Dedifferentiated amniotic fluid mesenchymal stem cell (primary cell): ENCODE data around the gene ZNF488.

ENCODE experiments used
- DNase-seq: peaks from one replicate; pipeline ENCODE4 v3.0.0-alpha.2; 2016; ENCODE audit errors: extremely low spot score

Gene ZNF488

DNA sequence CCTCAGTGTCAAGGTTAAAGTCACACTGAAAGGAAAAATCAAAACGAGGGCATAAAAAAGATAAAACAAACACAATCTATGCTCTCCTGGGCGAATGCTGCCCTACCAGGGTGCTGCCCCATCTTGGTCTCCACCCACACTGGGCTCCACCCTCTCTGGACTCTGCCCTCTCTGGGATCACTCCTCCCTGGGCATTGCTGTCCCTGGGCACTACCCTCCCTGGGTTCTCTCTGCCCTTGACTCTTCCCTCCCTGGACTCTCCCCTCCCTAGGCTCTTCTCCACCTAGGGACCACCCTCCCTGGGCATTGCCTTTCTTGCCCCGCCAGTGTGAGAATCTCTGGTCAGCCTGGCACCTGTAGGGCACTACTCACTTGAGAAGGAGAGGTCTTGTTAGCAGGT lies 53.3 kb downstream of the ZNF488 start:
- no peak for DNase-seq

DNA sequence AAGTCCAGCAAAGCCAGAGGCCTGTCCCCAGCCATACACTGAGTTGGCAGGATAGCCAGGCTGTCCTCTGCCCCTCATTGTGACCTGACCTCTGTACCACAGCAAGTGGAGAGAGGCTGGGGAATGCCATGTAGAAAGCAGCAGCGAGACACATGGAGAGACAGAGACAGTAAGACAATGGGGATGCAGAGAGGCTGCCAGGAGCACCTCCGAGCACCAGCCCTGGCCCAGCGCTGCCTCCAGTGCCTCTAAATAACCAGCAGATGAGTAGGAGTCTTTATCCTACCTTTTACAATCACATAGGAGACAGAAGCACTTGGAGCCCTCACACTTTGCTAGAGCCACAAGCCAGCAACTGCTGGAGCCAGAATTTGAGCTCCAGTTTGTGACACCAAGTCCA lies 53.7 kb downstream of the ZNF488 start:
- DNase-seq = no peak

DNA sequence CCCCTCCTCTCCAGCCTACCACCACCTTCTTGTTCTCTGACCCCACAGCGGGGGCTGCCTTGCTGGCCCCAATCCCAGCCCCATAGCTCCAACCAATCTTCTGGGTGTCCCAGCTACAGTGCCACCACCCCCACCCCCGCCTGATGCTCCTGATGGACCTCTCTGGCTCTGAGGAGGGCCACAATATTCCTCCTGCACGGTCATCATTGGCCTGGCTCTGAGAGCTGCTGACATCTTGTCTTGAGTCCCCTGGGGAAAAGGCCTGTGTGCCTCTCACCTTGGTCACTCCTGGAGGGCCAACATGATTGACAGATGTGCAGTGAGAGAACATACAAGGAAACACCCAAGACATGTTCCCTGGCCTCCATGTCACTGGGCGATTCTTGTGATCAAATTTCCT lies 54.2 kb downstream of the ZNF488 start:
- no peak for DNase-seq

DNA sequence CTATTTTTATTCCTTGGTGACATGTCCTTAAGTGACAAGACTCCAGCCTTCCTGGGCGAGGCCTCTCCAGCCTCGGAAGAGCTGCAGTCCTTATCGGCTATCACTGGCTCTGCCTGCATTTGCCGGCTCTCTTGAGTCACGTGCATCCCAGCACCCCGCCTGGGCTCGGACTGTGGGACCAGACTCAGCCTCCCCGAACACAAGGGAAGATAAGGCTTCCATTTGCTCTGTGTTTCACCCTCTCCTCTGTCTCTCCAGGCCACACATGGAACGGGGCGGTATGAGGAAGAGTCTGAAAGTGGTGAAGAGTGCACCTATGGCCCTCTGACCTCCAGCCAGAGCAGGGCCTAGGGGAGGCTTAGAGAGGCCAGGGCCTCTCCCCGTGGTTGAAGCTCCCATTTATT lies 57.2 kb downstream of the ZNF488 start:
- no peak for DNase-seq

GRCh38 chr10:47326306-47326926 lies 57.7 kb downstream of the ZNF488 start:
- DNase-seq = no peak

DNA sequence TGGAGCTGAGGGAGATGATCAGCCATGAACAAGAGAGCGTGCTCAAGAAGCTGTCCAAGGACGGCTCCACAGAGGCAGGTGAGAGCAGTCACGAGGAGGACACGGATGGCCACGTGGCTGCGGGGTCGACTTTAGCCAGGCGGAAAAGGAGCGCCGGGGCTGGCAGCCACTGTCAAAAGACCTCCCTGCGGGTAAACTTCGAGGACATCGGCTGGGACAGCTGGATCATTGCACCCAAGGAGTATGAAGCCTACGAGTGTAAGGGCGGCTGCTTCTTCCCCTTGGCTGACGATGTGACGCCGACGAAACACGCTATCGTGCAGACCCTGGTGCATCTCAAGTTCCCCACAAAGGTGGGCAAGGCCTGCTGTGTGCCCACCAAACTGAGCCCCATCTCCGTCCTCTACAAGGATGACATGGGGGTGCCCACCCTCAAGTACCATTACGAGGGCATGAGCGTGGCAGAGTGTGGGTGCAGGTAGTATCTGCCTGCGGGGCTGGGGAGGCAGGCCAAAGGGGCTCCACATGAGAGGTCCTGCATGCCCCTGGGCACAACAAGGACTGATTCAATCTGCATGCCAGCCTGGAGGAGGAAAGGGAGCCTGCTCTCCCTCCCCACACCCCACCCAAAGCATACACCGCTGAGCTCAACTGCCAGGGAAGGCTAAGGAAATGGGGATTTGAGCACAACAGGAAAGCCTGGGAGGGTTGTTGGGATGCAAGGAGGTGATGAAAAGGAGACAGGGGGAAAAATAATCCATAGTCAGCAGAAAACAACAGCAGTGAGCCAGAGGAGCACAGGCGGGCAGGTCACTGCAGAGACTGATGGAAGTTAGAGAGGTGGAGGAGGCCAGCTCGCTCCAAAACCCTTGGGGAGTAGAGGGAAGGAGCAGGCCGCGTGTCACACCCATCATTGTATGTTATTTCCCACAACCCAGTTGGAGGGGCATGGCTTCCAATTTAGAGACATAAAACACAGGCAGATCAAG lies 58.5 kb downstream of the ZNF488 start:
- DNase-seq = no peak

DNA sequence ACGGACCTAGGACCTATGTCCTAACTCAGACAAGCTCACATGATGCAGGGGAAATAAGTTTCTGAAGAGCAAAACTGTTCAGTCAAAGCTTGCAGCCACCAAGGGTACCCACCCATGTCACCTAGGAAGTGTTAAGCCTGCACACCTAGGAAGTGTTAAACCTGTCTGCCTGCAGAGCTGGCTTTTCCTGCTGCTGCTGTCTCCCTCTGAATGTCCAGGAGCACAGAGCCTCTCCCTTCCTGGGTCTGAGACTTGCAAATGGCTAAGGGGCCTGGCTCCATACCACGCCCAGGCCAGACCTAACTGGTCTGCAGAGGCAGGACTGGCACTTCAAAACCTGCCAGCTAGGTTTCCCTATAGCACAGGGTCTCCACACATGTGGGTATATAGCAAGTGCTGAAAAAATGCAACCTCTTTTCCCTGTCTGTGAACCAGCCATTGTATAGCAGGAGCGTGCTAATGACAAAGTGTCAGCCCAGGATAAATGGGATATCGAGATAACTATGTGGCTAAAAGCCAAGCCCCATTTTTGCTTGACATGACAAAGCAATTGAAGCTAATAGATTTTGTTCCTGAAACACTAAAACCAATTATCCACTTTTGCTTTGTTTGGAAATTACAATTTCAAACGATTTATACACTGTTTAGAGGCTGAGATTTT lies 60.3 kb downstream of the ZNF488 start:
- DNase-seq = no peak

GRCh38 chr10:47323087-47323486 lies 61.0 kb downstream of the ZNF488 start:
- no peak for DNase-seq

- no peak for DNase-seq
Observed at GRCh38 chr10:47322300-47323061, 61.6 kb downstream of the ZNF488 start, which contains the start of gene GDF2. GDF2 (plus strand) TSS chr10:47322454; CDS start chr10:47322669, 215 bp downstream.

DNA sequence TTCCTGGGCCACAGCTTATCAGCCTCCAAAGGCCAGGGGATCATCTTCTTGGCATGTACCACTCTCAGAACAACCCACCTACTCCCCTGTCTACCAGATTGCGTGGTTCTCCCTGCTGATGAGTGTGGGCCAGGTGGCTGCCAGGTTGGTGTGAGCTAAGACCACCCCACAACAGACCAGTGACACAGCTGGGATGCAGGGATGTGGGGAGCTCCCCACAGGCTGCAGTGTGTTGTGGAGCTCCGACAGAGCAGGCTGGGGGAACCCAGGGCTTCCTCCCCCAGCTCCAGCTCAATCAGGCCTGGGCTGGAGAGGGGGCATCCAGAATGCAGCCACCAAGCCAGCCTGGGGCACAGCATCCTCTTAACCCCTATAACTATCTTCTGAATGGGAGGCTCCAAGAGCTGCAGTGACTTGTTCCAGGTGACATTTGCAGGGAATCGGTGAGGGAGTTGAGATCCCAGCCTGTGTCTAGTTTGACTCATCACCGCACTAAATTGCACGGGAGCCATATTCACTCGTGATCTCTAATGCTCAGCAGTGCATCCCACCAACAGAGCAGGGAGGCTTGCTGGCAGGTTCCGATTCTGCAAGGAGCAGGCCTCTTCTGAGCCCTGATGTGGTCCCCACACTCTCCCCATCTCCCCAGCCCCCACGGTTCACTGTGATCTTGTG lies 62.4 kb downstream of the ZNF488 start:
- no peak for DNase-seq

DNA sequence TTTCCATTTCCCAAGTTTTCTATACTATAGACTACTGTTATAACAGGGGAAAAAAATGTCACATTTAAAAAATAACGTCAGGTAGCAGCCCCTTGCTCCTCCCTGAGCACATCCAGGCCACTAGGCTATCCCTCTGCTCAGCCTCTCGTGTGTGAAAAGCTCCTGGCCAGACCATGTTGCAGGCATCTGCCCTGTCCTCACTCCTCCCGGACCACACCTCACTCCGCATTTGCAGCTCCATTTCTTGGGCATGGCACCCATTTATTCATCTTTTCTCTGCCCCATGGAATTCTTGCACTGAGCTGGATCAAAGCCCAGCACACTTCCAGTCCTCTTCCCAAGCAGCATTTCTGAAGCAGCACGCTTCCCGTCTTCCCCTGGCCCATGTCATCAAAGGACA lies 63.3 kb downstream of the ZNF488 start:
- DNase-seq = no peak

DNA sequence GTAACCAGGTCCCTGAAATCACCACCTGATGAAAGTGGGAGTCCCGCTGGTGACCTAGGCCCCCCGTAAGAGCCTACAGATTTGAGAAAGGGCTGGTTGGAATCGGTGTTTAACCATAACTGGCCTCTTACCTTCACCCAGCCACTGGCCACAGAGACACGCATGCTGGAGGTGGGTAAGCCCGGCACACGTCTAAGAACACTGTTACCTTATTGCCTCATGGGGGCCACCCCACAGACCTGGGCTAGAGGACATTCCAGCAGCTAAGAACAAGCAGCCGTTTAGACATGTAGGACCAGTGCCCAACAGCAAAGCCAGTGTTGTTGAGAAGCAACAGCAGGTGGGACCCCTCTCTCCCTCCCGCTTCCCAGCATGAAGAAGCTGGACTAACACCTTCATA lies 64.3 kb downstream of the ZNF488 start:
- no peak for DNase-seq

DNA sequence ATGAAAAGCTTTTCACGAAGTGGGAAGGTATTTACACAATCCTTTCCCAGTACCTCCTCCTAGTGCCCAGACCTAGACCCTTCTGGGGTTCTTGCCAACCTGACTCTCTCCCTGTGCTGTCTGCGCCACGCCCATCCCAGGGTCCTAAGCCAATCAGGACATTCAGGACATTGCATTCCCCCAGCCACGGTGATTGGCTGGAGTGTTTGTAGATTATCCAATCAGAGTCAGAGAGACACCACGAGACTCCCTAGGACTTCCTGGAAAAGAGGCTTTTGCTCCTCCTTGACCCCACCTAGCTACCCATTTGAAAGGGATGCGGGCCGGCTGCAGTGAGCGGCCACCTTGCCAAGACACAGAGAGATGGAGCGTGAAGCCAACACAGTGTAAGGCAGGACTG lies 65.4 kb downstream of the ZNF488 start:
- DNase-seq = no peak

DNA sequence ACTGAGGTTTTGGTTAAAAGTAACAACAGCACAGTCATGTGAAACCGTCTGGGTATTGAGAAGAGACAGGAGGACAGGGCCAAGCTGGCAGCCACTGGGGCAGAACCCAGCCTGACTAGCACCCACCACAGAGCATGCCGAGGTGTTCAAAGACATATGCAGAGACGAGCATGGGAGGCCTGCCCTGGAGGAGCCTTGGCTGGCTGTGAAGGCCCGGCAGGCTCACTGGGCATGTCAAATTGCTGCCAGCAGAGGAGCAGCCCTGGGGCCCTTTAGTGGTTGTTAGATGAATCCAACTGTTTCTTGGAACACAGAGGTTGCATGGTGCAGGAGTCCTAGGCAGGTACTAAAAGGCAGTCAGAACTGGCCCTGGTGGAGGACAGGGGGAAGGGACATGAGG lies 66.8 kb downstream of the ZNF488 start:
- DNase-seq = no peak

- DNase-seq = no peak
Observed at GRCh38 chr10:47316131-47316530, 68.0 kb downstream of the ZNF488 start.
